ENCODE data around the gene NCK2. TPM values are rescaled to one million over a fixed set of nuclear protein-coding genes. Genes with fewer than 3 reads are reported as not detected.

NCK2 gene
- polyA plus RNA-seq, 3 donors, result 2.5 to 18.2 (median 7.6) TPM

DNA sequence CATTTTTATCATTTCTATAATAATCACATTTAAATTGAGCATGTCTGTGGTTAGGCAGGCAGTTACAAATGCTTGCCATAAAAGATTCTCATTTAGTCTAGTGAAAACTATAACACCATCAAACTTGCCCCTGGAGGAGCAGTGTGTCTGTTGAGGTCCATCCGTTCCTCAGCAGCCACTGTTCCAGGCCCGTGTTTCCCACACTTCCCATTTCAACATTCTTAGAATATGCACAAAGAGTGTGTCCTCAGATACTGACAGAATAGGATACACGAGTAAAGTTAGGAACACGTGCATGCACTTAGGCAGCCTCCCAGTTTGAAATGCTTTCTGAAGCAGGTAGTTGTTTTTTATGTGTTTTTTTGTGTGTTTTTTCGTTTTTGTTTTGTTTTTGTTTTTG is 39.9 kb downstream of the NCK2 start:
- Mint-ChIP-seq H3K36me3 (peaks cover 0 to 7% of the 10 kb centered on the region in 2 donors), H3K4me3 (no peak overlapping the region), H3K27ac (peak overlapping the region in 1 of 7 donors; percentile 41), H3K4me1 (peaks cover 62% of the 10 kb centered on the region), H3K9me3 (peaks cover 0 to 3% (median 0%) of the 10 kb centered on the region in 7 donors), H3K27me3 (ENCODE audit: low read depth in 3 of 3) (peaks cover 0 to 2% (median 2%) of the 10 kb centered on the region in 3 donors)
- H3K27ac ChIP-seq (ENCODE audit: low read depth in 1 of 2, low read length in 2 of 2), result no peak overlapping the region
- DNase-seq, result no peak
- H3K36me3 ChIP-seq (replicated peaks in 1 of 2; ENCODE audit: control insufficient read depth in 1 of 2, insufficient read depth in 2 of 2, low read length in 2 of 2), result no peaks in the 10 kb centered on the region
- H3K4me3 ChIP-seq (replicated peaks in 1 of 3; ENCODE audit: low read depth in 2 of 3, low read length in 3 of 3), result no peak overlapping the region
- H3K4me1 ChIP-seq (ENCODE audit: control insufficient read depth in 1 of 2, insufficient read depth in 2 of 2, low read length in 2 of 2), result peaks cover 24 to 42% of the 10 kb centered on the region in 2 donors
- intact Hi-C loops (cut with micrococcal nuclease), result no loop called here
- peaks cover 31% of the 10 kb centered on the region for H4K20me1 ChIP-seq (ENCODE audit: insufficient read depth, low read length)
- H3K79me2 ChIP-seq (ENCODE audit: insufficient read depth, low read length), result peaks cover 64% of the 10 kb centered on the region
- no peak overlapping the region for H3K4me2 ChIP-seq (replicated peaks; ENCODE audit: extremely low read depth, low read length, poor library complexity, severe bottlenecking)
- 20% methylated on average over 2 of the region's 5 CpGs for WGBS (ENCODE audit: insufficient coverage)
- H3K9ac ChIP-seq (ENCODE audit: insufficient read depth, low read length, poor library complexity, severe bottlenecking), result no peak overlapping the region
- H2AFZ ChIP-seq (ENCODE audit: insufficient read depth, low read depth, low read length, poor library complexity, severe bottlenecking), result no peak overlapping the region
- H3K27me3 ChIP-seq (ENCODE audit: control insufficient read depth in 2 of 2, insufficient read depth in 2 of 2, low read length in 2 of 2), result no peaks in the 10 kb centered on the region
- TF ChIP-seq, protein P1, sequence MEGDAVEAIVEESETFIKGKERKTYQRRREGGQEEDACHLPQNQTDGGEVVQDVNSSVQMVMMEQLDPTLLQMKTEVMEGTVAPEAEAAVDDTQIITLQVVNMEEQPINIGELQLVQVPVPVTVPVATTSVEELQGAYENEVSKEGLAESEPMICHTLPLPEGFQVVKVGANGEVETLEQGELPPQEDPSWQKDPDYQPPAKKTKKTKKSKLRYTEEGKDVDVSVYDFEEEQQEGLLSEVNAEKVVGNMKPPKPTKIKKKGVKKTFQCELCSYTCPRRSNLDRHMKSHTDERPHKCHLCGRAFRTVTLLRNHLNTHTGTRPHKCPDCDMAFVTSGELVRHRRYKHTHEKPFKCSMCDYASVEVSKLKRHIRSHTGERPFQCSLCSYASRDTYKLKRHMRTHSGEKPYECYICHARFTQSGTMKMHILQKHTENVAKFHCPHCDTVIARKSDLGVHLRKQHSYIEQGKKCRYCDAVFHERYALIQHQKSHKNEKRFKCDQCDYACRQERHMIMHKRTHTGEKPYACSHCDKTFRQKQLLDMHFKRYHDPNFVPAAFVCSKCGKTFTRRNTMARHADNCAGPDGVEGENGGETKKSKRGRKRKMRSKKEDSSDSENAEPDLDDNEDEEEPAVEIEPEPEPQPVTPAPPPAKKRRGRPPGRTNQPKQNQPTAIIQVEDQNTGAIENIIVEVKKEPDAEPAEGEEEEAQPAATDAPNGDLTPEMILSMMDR (IDR thresholded peaks at IDR 0.05), result no peak
- H3K9me3 ChIP-seq (replicated peaks in 1 of 2; ENCODE audit: control insufficient read depth in 1 of 2, insufficient read depth in 1 of 2, low read length in 2 of 2), result no peaks in the 10 kb centered on the region

DNA sequence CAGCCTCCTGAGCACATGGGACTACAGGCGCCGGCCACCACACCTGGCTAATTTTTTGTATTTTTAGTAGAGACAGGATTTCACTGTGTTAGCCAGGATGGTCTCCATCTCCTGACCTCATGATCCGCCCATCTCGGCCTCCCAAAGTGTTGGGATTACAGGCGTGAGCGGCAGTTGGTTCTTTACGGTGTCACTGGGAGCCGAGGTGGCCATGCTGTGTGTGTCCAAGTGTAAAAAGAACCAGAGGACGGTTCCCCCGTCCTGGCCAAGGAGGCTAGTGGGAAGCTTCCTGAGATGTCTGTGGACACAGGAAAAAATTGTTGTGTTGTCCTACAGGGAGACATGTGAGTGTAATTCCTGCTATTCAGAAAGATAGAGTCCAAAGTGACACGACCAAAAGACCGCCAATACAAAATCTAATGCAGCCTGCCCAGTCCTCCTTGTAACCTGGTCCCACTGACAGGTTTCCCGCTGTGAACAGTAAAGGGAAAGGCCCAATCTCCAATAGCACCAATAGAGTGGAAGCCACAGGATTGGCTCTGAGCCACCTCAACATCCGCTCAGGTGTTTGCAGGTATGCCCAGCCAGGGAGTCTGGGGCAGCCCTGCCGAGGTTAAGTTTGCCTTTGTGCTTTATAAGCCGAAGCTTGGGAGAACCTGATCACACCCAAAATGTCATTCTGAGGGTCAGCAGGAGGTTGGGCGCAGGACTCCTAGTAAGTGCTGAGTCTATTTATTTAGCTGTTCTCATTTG is 40.6 kb downstream of the NCK2 start:
- H3K9ac ChIP-seq (ENCODE audit: insufficient read depth, low read length, poor library complexity, severe bottlenecking), result no peak overlapping the region
- TF ChIP-seq, protein P1 (IDR thresholded peaks at IDR 0.05), result no peak
- peaks cover 68% of the 10 kb centered on the region for H3K4me1 Mint-ChIP-seq
- no peaks in the 10 kb centered on the region for H3K9me3 ChIP-seq (replicated peaks in 1 of 2; ENCODE audit: control insufficient read depth in 1 of 2, insufficient read depth in 1 of 2, low read length in 2 of 2)
- peaks cover 33% of the 10 kb centered on the region for H4K20me1 ChIP-seq (ENCODE audit: insufficient read depth, low read length)
- H3K4me1 ChIP-seq (ENCODE audit: control insufficient read depth in 1 of 2, insufficient read depth in 2 of 2, low read length in 2 of 2), result peaks cover 31 to 49% of the 10 kb centered on the region in 2 donors
- DNase-seq, result no peak
- H3K27me3 Mint-ChIP-seq (ENCODE audit: low read depth in 3 of 3), result peaks cover 0 to 2% (median 2%) of the 10 kb centered on the region in 3 donors
- peaks cover 0 to 3% (median 0%) of the 10 kb centered on the region in 7 donors for H3K9me3 Mint-ChIP-seq
- H3K4me3 ChIP-seq (replicated peaks in 1 of 3; ENCODE audit: low read depth in 2 of 3, low read length in 3 of 3), result no peak overlapping the region
- intact Hi-C loops (cut with micrococcal nuclease), result no loop called here
- peak overlapping the region in 1 of 7 donors; percentile 41 for H3K27ac Mint-ChIP-seq
- H3K27me3 ChIP-seq (ENCODE audit: control insufficient read depth in 2 of 2, insufficient read depth in 2 of 2, low read length in 2 of 2), result no peaks in the 10 kb centered on the region
- no peak overlapping the region for H3K27ac ChIP-seq (ENCODE audit: low read depth in 1 of 2, low read length in 2 of 2)
- H3K4me3 Mint-ChIP-seq, result no peak overlapping the region
- H3K36me3 ChIP-seq (replicated peaks in 1 of 2; ENCODE audit: control insufficient read depth in 1 of 2, insufficient read depth in 2 of 2, low read length in 2 of 2), result no peaks in the 10 kb centered on the region
- no peak overlapping the region for H3K4me2 ChIP-seq (replicated peaks; ENCODE audit: extremely low read depth, low read length, poor library complexity, severe bottlenecking)
- H2AFZ ChIP-seq (ENCODE audit: insufficient read depth, low read depth, low read length, poor library complexity, severe bottlenecking), result no peak overlapping the region
- peaks cover 0 to 7% of the 10 kb centered on the region in 2 donors for H3K36me3 Mint-ChIP-seq
- whole genome bisulfite sequencing (ENCODE audit: insufficient coverage), result 81% methylated on average over 12 of the region's 17 CpGs
- peaks cover 66% of the 10 kb centered on the region for H3K79me2 ChIP-seq (ENCODE audit: insufficient read depth, low read length)

Measured in CD14-positive monocyte (primary cell).